Keratinocyte (primary cell): ENCODE measurements around the gene MTMR1.

Experiments
- CTCF ChIP-seq, 3 experiments: IDR thresholded peaks in 1 of 3; conservative IDR thresholded peaks in 1 of 3; optimal IDR thresholded peaks in 1 of 3; 2 replicates in 2 of 3; 3 replicates in 1 of 3; pipeline versions ENCODE3 to v1.5.1; 2011; ENCODE audit warnings: low read length in 3 of 3, mild to moderate bottlenecking in 3 of 3, moderate library complexity in 2 of 3, control low read depth in 1 of 3, inconsistent platforms in 1 of 3; ENCODE audit not compliant: insufficient read depth in 2 of 3; ENCODE audit errors: extremely low read depth in 1 of 3
- EZH2 ChIP-seq: IDR thresholded peaks from one replicate; pipeline ENCODE4 v1.6.1; 2012; ENCODE audit warnings: inconsistent platforms, mild to moderate bottlenecking, low read length, moderate library complexity

GRCh38 chrX:150736475-150736874 lies 43.3 kb downstream of the MTMR1 start:
- TF ChIP-seq CTCF (optimal IDR thresholded peaks at IDR 0.05 in 1 of 3, IDR thresholded peaks at IDR 0.05 in 1 of 3, conservative IDR thresholded peaks at IDR 0.05 in 1 of 3; ENCODE audit: extremely low read depth in 1 of 3, insufficient read depth in 2 of 3, low read length in 3 of 3), result no peak
- no peak for TF ChIP-seq EZH2
